Astrocyte of the cerebellum (primary cell): ENCODE results near the gene CRIP3.

ENCODE experiments used
- DNase-seq: peaks from one replicate; pipeline ENCODE4 v3.0.0-alpha.2; 2011; ENCODE audit warnings: low read depth
- H3K4me3 ChIP-seq: 2 replicates; pipeline ENCODE4 v1.5.1; 2011; ENCODE audit warnings: mild to moderate bottlenecking, low read depth, low read length, moderate library complexity
- CTCF ChIP-seq: IDR thresholded peaks from 2 replicates; pipeline ENCODE4 v1.5.1; 2012; ENCODE audit warnings: low read length, low read depth, moderate library complexity, mild to moderate bottlenecking; ENCODE audit errors: missing control alignments
- in situ Hi-C: cut with HindIII; loops from 2 replicates; pipeline ENCODE4 v1.10.0; 2017; ENCODE audit warnings: low sequenced_read_pairs

The CRIP3 gene

GRCh38 chr6:43301081-43301870 is 7.3 kb downstream of the CRIP3 start:
- in situ Hi-C loops: loop anchor here (5.0 kb wide), 1 partner anchor 104 kb away; no protein-coding TSS in a partner anchor
- H3K4me3 ChIP-seq: no peak overlapping the region
- no peak for DNase-seq
- no peak for TF ChIP-seq CTCF

GRCh38 chr6:43299338-43300293 is 9.0 kb downstream of the CRIP3 start:
- H3K4me3 ChIP-seq: no peak overlapping the region
- no peak for TF ChIP-seq CTCF
- in situ Hi-C loops: loop anchor here (5.0 kb wide), 1 partner anchor 102 kb away; no protein-coding TSS in a partner anchor
- DNase-seq: no peak

- DNase-seq: no peak
- no peak for TF ChIP-seq CTCF
- in situ Hi-C loops: no loop called here
- H3K4me3 ChIP-seq: no peak overlapping the region
Observed at GRCh38 chr6:43298565-43299337, 9.9 kb downstream of the CRIP3 start.

DNA sequence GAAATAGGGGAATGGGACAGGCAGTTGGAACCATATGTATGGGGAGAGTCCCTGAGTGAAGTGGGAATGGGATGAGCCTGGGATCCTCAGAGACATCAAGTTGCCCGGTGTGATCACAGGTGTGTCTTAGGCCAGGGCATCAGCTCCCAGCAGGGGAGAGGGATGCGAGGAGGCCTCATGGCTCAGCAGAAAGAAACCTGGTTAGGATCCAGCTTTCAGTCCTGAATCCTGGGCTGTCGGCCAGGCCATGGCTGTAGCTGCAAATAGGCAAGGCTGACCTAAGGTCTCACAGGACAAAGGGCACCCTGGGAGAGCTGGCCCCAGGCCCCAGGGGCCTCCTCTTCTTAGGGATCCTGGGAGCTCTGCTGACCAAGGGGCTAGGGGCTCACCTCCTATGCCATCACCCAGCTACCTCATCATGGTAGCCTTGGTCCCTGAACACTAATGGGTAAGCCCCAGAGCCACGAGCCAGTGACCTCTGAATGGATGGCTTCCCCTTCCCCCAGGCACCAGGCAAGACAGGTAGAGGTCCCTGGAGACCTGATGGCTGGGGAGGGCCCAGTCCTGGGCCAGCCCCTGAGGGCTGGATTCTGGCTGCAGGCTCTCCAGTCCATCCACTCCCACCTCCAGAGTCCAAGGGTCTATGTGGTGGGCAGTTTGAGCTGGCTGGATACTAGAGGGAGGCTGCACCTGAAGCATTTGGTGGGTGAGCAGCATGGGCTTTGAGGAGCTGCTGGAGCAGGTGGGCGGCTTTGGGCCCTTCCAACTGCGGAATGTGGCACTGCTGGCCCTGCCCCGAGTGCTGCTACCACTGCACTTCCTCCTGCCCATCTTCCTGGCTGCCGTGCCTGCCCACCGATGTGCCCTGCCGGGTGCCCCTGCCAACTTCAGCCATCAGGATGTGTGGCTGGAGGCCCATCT is 10.7 kb downstream of the CRIP3 start, which contains the start of gene SLC22A7:
Gene SLC22A7 (plus strand): TSS at position 617 of the 921 bp plus-strand sequence. CDS start 99 bp downstream, at position 716.
- in situ Hi-C loops: no loop called here
- DNase-seq: no peak
- no peak within 1 kb of the TSS for H3K4me3 ChIP-seq
- no peak for TF ChIP-seq CTCF

DNA sequence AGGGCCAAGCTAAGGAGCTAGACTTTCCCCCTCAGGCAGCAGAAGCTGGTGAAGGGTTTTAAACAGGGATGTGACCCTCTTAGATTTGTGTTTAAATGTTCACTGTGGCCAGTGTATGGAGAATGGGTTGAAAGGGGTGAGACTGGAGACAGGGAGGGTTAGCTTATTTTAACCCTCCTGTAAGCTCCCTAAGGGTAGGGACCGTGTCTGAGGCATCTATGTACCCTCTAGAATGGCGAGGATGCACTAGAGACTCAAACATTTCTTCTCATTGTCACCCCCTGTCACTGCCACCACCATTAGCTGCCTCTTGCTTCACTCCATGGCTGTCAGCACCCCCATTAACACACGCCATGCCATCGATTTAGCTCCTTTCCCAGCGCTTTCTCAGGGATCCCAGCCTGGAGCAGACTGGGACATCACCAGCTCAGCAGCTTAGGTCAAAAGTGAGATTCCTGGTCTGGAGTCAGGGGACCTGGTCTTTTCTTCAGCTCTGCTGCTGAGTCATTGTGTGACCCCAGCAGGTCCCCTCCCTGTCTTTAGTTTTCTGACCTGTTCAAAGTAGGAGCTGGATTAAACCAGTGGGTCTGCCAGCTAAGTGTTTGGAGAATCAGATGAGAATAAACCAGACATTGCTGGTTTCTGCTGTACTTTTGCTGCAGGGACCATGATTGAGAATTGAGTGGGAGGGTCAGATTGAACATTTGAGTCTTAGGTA is 11.7 kb downstream of the CRIP3 start:
- no peak for TF ChIP-seq CTCF
- in situ Hi-C loops: no loop called here
- no peak for DNase-seq
- H3K4me3 ChIP-seq: no peak overlapping the region
